GM12891 (cell line): ENCODE data around the gene MIEF1.

Experiments
- POLR2A ChIP-seq: IDR thresholded peaks from 2 replicates; pipeline ENCODE4 v1.6.1; 2011; ENCODE audit warnings: low read depth, low read length, control low read depth
- POLR2AphosphoS5 ChIP-seq: IDR thresholded peaks from 2 replicates; pipeline ENCODE4 v1.6.1; 2011; ENCODE audit warnings: low read depth, low read length, control low read depth
- TAF1 ChIP-seq: IDR thresholded peaks from 2 replicates; pipeline ENCODE4 v1.6.1; 2011; ENCODE audit warnings: low read depth, low read length, control low read depth

- TF ChIP-seq POLR2AphosphoS5 = no peak
- no peak for TF ChIP-seq POLR2A
- TF ChIP-seq TAF1 = no peak
These were observed 10.4 kb upstream of the MIEF1 start for GRCh38 chr22:39491696-39492095.
